ENCODE measurements around the gene PLEKHA3. TPM values are rescaled to one million over a fixed set of nuclear protein-coding genes. Genes with fewer than 3 reads are reported as not detected.

Gene PLEKHA3
- total RNA-seq, 2 experiments from 2014 or later: 20.1 to 20.3 TPM

DNA sequence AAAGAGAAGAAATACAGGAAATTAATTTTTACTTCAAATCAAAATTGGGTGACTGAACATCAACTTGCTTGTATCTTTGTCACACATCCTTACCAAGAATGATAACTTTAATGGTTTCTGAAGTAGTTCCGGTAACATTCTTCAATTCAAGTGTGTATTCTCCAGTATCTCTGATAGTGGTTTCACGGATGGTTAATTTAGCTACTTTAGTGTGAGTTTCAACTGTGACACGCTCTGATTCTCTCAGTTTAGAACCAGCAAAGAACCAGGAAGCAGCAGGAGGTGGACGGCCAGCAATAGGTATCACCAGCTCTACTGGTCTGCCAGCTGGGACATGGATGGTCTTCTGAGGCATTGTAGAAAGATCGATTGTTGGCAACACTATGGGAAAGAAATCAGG is 62.3 kb downstream of the PLEKHA3 start:
- ChIA-PET POLR2A (no interaction called here), CTCF (no interaction called here)
- TF ChIP-seq, protein P1, sequence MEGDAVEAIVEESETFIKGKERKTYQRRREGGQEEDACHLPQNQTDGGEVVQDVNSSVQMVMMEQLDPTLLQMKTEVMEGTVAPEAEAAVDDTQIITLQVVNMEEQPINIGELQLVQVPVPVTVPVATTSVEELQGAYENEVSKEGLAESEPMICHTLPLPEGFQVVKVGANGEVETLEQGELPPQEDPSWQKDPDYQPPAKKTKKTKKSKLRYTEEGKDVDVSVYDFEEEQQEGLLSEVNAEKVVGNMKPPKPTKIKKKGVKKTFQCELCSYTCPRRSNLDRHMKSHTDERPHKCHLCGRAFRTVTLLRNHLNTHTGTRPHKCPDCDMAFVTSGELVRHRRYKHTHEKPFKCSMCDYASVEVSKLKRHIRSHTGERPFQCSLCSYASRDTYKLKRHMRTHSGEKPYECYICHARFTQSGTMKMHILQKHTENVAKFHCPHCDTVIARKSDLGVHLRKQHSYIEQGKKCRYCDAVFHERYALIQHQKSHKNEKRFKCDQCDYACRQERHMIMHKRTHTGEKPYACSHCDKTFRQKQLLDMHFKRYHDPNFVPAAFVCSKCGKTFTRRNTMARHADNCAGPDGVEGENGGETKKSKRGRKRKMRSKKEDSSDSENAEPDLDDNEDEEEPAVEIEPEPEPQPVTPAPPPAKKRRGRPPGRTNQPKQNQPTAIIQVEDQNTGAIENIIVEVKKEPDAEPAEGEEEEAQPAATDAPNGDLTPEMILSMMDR (IDR thresholded peaks at IDR 0.05): no peak
- Mint-ChIP-seq H3K9me3 (no peaks in the 10 kb centered on the region), H3K27ac (no peak overlapping the region), H3K4me3 (no peak overlapping the region), H3K27me3 (no peaks in the 10 kb centered on the region), H3K4me1 (ENCODE audit: low read depth) (no peaks in the 10 kb centered on the region), H3K36me3 (ENCODE audit: low read depth) (peaks cover 98% of the 10 kb centered on the region)
- H3K9me3 ChIP-seq (ENCODE audit: control insufficient read depth in 1 of 2, insufficient read depth in 1 of 2, low read length in 2 of 2): no peaks in the 10 kb centered on the region
- no peak overlapping the region for H3K27ac ChIP-seq (ENCODE audit: low read depth in 1 of 2, low read length in 2 of 2)
- DNase-seq (no peak), ATAC-seq (ENCODE audit: poor library complexity) (no peak)
- peaks cover 40% of the 10 kb centered on the region for H3K36me3 ChIP-seq (ENCODE audit: insufficient read depth, low read length)
- no peaks in the 10 kb centered on the region for H3K4me1 ChIP-seq (ENCODE audit: insufficient read depth, low read length)
- intact Hi-C loops (cut with DNase I, micrococcal nuclease): no loop called here
- no peaks in the 10 kb centered on the region for H3K27me3 ChIP-seq (ENCODE audit: control insufficient read depth in 1 of 2, insufficient read depth in 2 of 2, low read length in 2 of 2)
- H3K4me3 ChIP-seq (ENCODE audit: low read length): no peak overlapping the region

GRCh38 chr2:178550352-178550751 is 70.1 kb downstream of the PLEKHA3 start:
- Histone ChIP-seq H3K9me3 (ENCODE audit: control insufficient read depth in 1 of 2, insufficient read depth in 1 of 2, low read length in 2 of 2) (no peaks in the 10 kb centered on the region), H3K27me3 (ENCODE audit: control insufficient read depth in 1 of 2, insufficient read depth in 2 of 2, low read length in 2 of 2) (no peaks in the 10 kb centered on the region), H3K36me3 (ENCODE audit: insufficient read depth, low read length) (peaks cover 35% of the 10 kb centered on the region), H3K4me3 (ENCODE audit: low read length) (no peak overlapping the region), H3K4me1 (ENCODE audit: insufficient read depth, low read length) (no peaks in the 10 kb centered on the region), H3K27ac (ENCODE audit: low read depth in 1 of 2, low read length in 2 of 2) (no peak overlapping the region)
- intact Hi-C loops (cut with DNase I, micrococcal nuclease): no loop called here
- Mint-ChIP-seq H3K4me1 (ENCODE audit: low read depth) (no peaks in the 10 kb centered on the region), H3K36me3 (ENCODE audit: low read depth) (peaks cover 100% of the 10 kb centered on the region), H3K9me3 (peaks cover 4% of the 10 kb centered on the region), H3K4me3 (no peak overlapping the region), H3K27ac (no peak overlapping the region), H3K27me3 (no peaks in the 10 kb centered on the region)
- ATAC-seq (ENCODE audit: poor library complexity) (no peak), DNase-seq (no peak)
- TF ChIP-seq, protein P1 (IDR thresholded peaks at IDR 0.05): no peak
- POLR2A ChIA-PET: interaction anchor here (0.6 kb wide), 1 partner anchor 47 kb away, joined by 3 read pairs; no protein-coding TSS in a partner anchor
- CTCF ChIA-PET: no interaction called here

- CTCF ChIA-PET: no interaction called here
Measured at GRCh38 chr2:178553047-178553446, 72.8 kb downstream of the PLEKHA3 start.

More at GRCh38 chr2:178553047-178553446, 72.8 kb downstream of the PLEKHA3 start:
- peaks cover 30% of the 10 kb centered on the region for H3K36me3 ChIP-seq (ENCODE audit: insufficient read depth, low read length)
- TF ChIP-seq, protein P1 (IDR thresholded peaks at IDR 0.05): no peak
- H3K36me3 Mint-ChIP-seq (ENCODE audit: low read depth): peaks cover 100% of the 10 kb centered on the region
- no peaks in the 10 kb centered on the region for H3K27me3 ChIP-seq (ENCODE audit: control insufficient read depth in 1 of 2, insufficient read depth in 2 of 2, low read length in 2 of 2)
- H3K27me3 Mint-ChIP-seq: no peaks in the 10 kb centered on the region
- ATAC-seq (ENCODE audit: poor library complexity) (no peak), DNase-seq (no peak)
- H3K9me3 Mint-ChIP-seq: peaks cover 9% of the 10 kb centered on the region
- intact Hi-C loops (cut with DNase I, micrococcal nuclease): no loop called here
- no peak overlapping the region for H3K27ac ChIP-seq (ENCODE audit: low read depth in 1 of 2, low read length in 2 of 2)
- no peaks in the 10 kb centered on the region for H3K4me1 ChIP-seq (ENCODE audit: insufficient read depth, low read length)
- H3K4me3 Mint-ChIP-seq: no peak overlapping the region
- H3K9me3 ChIP-seq (ENCODE audit: control insufficient read depth in 1 of 2, insufficient read depth in 1 of 2, low read length in 2 of 2): no peaks in the 10 kb centered on the region
- H3K4me1 Mint-ChIP-seq (ENCODE audit: low read depth): no peaks in the 10 kb centered on the region
- H3K4me3 ChIP-seq (ENCODE audit: low read length): no peak overlapping the region
- POLR2A ChIA-PET: no interaction called here
- no peak overlapping the region for H3K27ac Mint-ChIP-seq

Other genes with a start within 250 kb of the PLEKHA3 start
- 100 to 1,000 TPM; 118 to 120 TPM for gene PRKRA, start 29.3 kb upstream of the PLEKHA3 start, total RNA-seq
- 1 to 10 TPM; 3.8 to 4.2 TPM for gene PJVK, start 29.1 kb upstream of the PLEKHA3 start, total RNA-seq
- under 1 TPM; 0.25 to 0.55 TPM for gene FKBP7, start 1.9 kb upstream of the PLEKHA3 start, total RNA-seq